Kidney epithelial cell (primary cell): ENCODE data around the gene PPP1R13L. TPM values are rescaled to one million over a fixed set of nuclear protein-coding genes. Genes with fewer than 3 reads are reported as not detected.
"Not testable (repeated sequence)": the region's sequence is repeated elsewhere in the genome, so short reads cannot be mapped to it uniquely, and the experiment has no call there.

Experiments used
- DNase-seq: peaks from one replicate; pipeline ENCODE4 v3.0.0-alpha.2; 2010; ENCODE audit warnings: low read depth
- H3K27me3 ChIP-seq: 2 replicates; pipeline ENCODE4 v1.6.0; 2011; ENCODE audit warnings: low read length; ENCODE audit not compliant: control insufficient read depth, insufficient read depth
- H3K36me3 ChIP-seq: 2 replicates; pipeline ENCODE4 v1.5.1; 2011; ENCODE audit warnings: low read length; ENCODE audit not compliant: control insufficient read depth, insufficient read depth
- H3K4me3 ChIP-seq: 2 replicates; pipeline ENCODE4 v1.5.1; 2011; ENCODE audit warnings: low read depth, mild to moderate bottlenecking, control low read depth, low read length
- total RNA-seq: library from RNA; depleted of rRNA; stranded (reverse); fragments of >200 nt; gene quantifications from 2 replicates; pipeline ENCODE4 v1.2.3, GENCODE V29; 2015
- TF ChIP-seq, protein P1 (sequence below): IDR thresholded peaks from 2 replicates; pipeline ENCODE4 v1.5.1; 2011; ENCODE audit warnings: mild to moderate bottlenecking, moderate library complexity, low read length, control low read depth, inconsistent platforms; ENCODE audit not compliant: insufficient read depth, poor library complexity, severe bottlenecking

PPP1R13L gene
- total RNA-seq, 1 donor from 2014 or later = 30.9 TPM

DNA sequence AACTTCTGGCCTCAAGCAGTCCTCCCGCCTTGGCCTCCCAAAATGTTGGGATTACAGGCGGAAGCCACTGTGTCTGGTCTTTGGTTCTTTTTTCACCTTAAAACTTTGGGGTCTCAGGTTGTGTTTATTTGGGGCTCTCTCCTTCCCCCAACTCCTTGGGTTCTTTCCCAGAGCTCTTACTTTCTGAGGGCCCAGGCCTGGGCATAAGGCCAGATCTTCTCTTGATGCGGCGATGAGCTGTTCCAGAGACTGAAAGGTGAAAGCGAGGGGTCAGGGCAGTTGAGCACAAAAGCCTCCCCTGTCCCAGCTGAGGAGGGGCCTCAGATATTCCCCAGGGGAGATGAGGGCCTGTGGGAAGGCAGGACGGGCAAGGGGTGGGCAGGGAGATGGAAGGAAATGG is 8.6 kb upstream of the PPP1R13L start:
- DNase-seq = no peak
- Histone ChIP-seq H3K36me3 (no peaks in the 10 kb centered on the region), H3K4me3 (no peak overlapping the region), H3K27me3 (no peaks in the 10 kb centered on the region)
- TF ChIP-seq, protein P1, sequence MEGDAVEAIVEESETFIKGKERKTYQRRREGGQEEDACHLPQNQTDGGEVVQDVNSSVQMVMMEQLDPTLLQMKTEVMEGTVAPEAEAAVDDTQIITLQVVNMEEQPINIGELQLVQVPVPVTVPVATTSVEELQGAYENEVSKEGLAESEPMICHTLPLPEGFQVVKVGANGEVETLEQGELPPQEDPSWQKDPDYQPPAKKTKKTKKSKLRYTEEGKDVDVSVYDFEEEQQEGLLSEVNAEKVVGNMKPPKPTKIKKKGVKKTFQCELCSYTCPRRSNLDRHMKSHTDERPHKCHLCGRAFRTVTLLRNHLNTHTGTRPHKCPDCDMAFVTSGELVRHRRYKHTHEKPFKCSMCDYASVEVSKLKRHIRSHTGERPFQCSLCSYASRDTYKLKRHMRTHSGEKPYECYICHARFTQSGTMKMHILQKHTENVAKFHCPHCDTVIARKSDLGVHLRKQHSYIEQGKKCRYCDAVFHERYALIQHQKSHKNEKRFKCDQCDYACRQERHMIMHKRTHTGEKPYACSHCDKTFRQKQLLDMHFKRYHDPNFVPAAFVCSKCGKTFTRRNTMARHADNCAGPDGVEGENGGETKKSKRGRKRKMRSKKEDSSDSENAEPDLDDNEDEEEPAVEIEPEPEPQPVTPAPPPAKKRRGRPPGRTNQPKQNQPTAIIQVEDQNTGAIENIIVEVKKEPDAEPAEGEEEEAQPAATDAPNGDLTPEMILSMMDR = no peak

DNA sequence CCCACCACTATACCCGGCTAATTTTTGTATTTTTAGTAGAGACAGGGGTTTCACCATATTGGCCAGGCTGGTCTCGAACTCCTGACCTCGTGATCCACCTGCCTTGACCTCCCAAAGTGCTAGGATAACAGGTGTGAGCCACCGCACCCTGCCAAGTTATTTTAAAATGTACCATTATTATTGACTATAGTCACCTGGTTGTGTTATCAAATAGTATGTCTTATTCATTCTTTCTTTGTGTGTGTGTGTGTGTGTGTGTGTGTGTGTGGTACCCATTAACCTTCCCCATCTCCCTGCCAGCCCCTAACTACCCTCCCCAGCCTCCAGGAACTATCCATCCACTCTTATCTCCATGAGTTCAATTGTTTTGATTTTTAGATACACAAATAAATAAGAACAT is 5.5 kb upstream of the PPP1R13L start:
- H3K27me3 ChIP-seq, DNase-seq, H3K4me3 ChIP-seq, H3K36me3 ChIP-seq: not testable (repeated sequence)

DNA sequence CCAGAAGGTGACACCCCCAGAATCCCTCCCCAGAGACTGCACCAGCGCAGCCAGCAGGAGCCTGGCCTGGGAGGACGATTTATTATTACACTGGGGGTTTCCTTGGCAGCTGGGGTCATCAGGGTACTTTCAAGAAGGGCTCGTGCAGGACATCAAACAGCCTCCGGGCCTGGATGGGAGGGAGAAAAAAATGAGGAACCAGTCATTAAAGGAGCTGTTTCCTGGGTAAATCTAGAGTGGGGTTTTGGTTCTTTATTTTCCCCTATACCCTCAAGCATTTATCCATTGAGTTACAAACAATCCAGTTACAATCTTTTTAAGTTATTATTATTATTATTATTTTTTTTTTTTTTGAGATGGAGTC is 4.7 kb upstream of the PPP1R13L start:
- no peaks in the 10 kb centered on the region for H3K27me3 ChIP-seq
- TF ChIP-seq, protein P1 = no peak
- DNase-seq = no peak
- no peaks in the 10 kb centered on the region for H3K36me3 ChIP-seq
- H3K4me3 ChIP-seq = no peak overlapping the region

DNA sequence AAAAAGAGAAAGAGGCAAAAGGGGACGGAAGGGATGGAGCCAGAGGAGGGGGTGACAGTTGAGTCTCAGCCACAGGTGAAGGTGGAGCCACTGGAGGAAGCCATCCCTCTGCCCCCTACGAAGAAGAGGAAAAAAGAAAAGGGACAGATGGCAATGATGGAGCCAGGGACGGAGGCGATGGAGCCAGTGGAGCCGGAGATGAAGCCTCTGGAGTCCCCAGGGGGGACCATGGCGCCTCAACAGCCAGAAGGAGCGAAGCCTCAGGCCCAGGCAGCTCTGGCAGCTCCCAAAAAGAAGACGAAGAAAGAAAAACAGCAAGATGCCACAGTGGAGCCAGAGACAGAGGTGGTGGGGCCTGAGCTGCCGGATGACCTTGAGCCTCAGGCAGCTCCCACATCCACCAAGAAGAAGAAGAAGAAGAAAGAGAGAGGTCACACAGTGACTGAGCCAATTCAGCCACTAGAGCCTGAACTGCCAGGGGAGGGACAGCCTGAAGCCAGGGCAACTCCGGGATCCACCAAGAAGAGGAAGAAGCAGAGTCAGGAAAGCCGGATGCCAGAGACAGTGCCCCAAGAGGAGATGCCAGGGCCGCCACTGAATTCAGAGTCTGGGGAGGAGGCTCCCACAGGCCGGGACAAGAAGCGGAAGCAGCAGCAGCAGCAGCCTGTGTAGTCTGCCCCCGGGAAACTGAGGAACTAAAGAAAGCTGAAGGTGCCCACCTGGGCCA is 4.1 kb upstream of the PPP1R13L start:
- DNase-seq = no peak
- H3K4me3 ChIP-seq = no peak overlapping the region
- no peaks in the 10 kb centered on the region for H3K27me3 ChIP-seq
- TF ChIP-seq, protein P1 = no peak
- H3K36me3 ChIP-seq = no peaks in the 10 kb centered on the region

DNA sequence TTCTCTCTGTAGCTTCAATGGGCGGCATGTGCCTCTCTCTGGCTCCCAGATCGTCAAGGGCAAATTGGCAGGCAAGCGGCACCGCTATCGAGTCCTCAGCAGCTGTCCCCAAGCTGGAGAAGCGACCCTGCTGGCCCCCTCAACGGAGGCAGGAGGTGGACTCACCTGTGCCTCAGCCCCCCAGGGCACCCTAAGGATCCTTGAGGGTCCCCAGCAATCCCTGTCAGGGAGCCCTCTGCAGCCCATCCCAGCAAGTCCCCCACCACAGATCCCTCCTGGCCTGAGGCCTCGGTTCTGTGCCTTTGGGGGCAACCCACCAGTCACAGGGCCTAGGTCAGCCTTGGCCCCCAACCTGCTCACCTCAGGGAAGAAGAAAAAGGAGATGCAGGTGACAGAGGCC is 3.3 kb upstream of the PPP1R13L start:
- no peaks in the 10 kb centered on the region for H3K36me3 ChIP-seq
- TF ChIP-seq, protein P1 = no peak
- H3K27me3 ChIP-seq = no peaks in the 10 kb centered on the region
- no peak overlapping the region for H3K4me3 ChIP-seq
- no peak for DNase-seq

DNA sequence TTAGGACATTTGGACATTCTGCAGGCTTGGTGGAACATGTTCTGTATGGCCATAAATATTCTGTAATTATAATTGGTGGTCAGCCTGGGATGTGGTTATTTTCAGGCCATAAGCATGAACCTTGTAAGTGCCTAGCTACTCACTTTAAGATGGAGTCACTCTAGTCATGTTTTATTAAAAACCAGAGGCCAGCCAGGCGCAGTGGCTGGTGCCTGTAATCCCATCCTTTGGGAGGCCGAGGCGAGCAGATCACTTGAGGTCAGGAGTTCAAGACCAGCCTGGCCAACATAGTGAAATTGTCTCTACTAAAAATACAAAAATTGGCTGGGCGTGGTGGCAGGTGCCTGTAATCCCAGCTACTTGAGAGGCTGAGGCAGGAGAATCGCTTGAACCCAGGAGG is 2.7 kb upstream of the PPP1R13L start:
- H3K36me3 ChIP-seq, DNase-seq, H3K27me3 ChIP-seq: not testable (repeated sequence)
- H3K4me3 ChIP-seq = peak overlapping the region; percentile 86

DNA sequence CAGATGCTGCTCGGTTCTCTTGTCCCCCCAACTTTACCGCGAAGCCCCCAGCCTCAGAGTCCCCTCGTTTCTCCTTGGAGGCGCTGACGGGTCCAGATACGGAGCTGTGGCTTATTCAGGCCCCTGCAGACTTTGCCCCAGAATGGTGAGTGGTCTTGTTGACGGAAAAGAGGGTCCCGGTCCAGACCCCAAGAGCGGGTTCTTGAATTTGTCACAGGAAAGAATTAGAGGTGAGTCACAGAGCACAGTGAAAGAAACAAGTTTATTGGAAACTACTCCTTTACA is 2.2 kb upstream of the PPP1R13L start:
- Histone ChIP-seq H3K27me3 (no peaks in the 10 kb centered on the region), H3K36me3 (no peaks in the 10 kb centered on the region), H3K4me3 (peak overlapping the region; percentile 86)
- TF ChIP-seq, protein P1 = no peak
- no peak for DNase-seq
